IMR-90 (cell line): ENCODE results near the gene PRUNE2. TPM values are rescaled to one million over a fixed set of nuclear protein-coding genes. Genes with fewer than 3 reads are reported as not detected.

Experiments used
- ATAC-seq: fragments of 200-7000 bp; cut with Tn5 transposase; 2 replicates; pipeline ENCODE4 v1.9.1; 2020; ENCODE audit warnings: low read depth, mild to moderate bottlenecking, moderate library complexity
- BruUV-seq: library from RNA; stranded (reverse); fragments of 400-500 nt; replicated peaks from 2 replicates; lab custom pipeline; 2021; lab: Mats Ljungman, UMichigan
- CTCF ChIA-PET: fragments of 300-600 bp; formaldehyde crosslinking; extraction: SDS; loops from one replicate; lab custom pipeline; 2021; ENCODE audit warnings: antibody characterized with exemption; lab: Yijun Ruan, JAX
- POLR2A ChIA-PET: fragments of 300-600 bp; sonication (Branson Sonifier 250); formaldehyde crosslinking; loops from one replicate; lab custom pipeline; 2022; ENCODE audit warnings: antibody characterized with exemption; ENCODE audit not compliant: unreplicated experiment; lab: Charles Lee
- DNase-seq: peaks from one replicate; pipeline ENCODE4 v3.0.0; 2013
- H2AFZ ChIP-seq: replicated peaks from 2 replicates; pipeline ENCODE3; 2013; ENCODE audit warnings: low read length, mild to moderate bottlenecking; ENCODE audit not compliant: poor library complexity
- H2AK5ac ChIP-seq: 2 replicates; pipeline ENCODE4 v1.6.1; 2013; ENCODE audit warnings: low read depth, low read length, inconsistent platforms
- H2AK9ac ChIP-seq: replicated peaks from 2 replicates; pipeline ENCODE3; 2013; ENCODE audit warnings: mild to moderate bottlenecking, low read depth, low read length, moderate library complexity; ENCODE audit not compliant: poor library complexity
- H2BK120ac ChIP-seq: 2 replicates; pipeline ENCODE4 v1.6.1; 2013; ENCODE audit warnings: low read depth, low read length, inconsistent platforms
- H2BK15ac ChIP-seq: 3 replicates; pipeline ENCODE4 v1.6.1; 2013; ENCODE audit warnings: low read depth, low read length, inconsistent platforms
- H2BK20ac ChIP-seq: 2 replicates; pipeline ENCODE4 v1.6.1; 2013; ENCODE audit warnings: low read depth, mild to moderate bottlenecking, inconsistent platforms, low read length, moderate library complexity
- H2BK5ac ChIP-seq: 2 replicates; pipeline ENCODE4 v1.6.1; 2013; ENCODE audit warnings: mild to moderate bottlenecking, low read depth, low read length, inconsistent platforms; ENCODE audit not compliant: poor library complexity, severe bottlenecking
- H3K14ac ChIP-seq: replicated peaks from 2 replicates; pipeline ENCODE4 v1.6.1; 2013; ENCODE audit warnings: low read depth, low read length, inconsistent platforms
- H3K18ac ChIP-seq: 2 replicates; pipeline ENCODE4 v1.6.1; 2013; ENCODE audit warnings: low read depth, low read length, control low read depth
- H3K23ac ChIP-seq: 2 replicates; pipeline ENCODE4 v1.6.1; 2013; ENCODE audit warnings: low read depth, low read length, inconsistent platforms
- H3K27ac ChIP-seq: 2 replicates; pipeline ENCODE4 v1.5.1; 2013; ENCODE audit warnings: mild to moderate bottlenecking, control low read depth, low read length; ENCODE audit not compliant: insufficient read depth
- H3K27me3 ChIP-seq: 2 replicates; pipeline ENCODE4 v1.6.1; 2013; ENCODE audit warnings: low read length; ENCODE audit not compliant: control insufficient read depth, insufficient read depth
- H3K36me3 ChIP-seq: 2 replicates; pipeline ENCODE4 v1.6.1; 2013; ENCODE audit warnings: low read length, mixed read lengths; ENCODE audit not compliant: control insufficient read depth, insufficient read depth
- H3K4ac ChIP-seq: 2 replicates; pipeline ENCODE4 v1.6.1; 2013; ENCODE audit warnings: low read depth, low read length, inconsistent platforms
- H3K4me1 ChIP-seq: 2 replicates; pipeline ENCODE4 v1.6.1; 2013; ENCODE audit warnings: low read length, mixed read lengths; ENCODE audit not compliant: control insufficient read depth, insufficient read depth
- H3K4me2 ChIP-seq: 2 replicates; pipeline ENCODE4 v1.6.1; 2013; ENCODE audit warnings: low read depth, mild to moderate bottlenecking, control low read depth, low read length, moderate library complexity
- H3K4me3 ChIP-seq: 2 replicates; pipeline ENCODE4 v1.5.1; 2013; ENCODE audit warnings: low read depth, mild to moderate bottlenecking, control low read depth, low read length, moderate library complexity; ENCODE audit not compliant: insufficient read depth
- H3K56ac ChIP-seq: 2 replicates; pipeline ENCODE4 v1.6.1; 2013; ENCODE audit warnings: low read length, inconsistent platforms; ENCODE audit not compliant: insufficient read depth; ENCODE audit errors: extremely low read depth
- H3K79me1 ChIP-seq, 2 experiments: 2 replicates each; pipeline ENCODE4 v1.6.1; 2013; ENCODE audit warnings: low read length in 2 of 2, inconsistent platforms in 1 of 2, low read depth in 1 of 2
- H3K9ac ChIP-seq: 2 replicates; pipeline ENCODE4 v1.6.1; 2013; ENCODE audit warnings: low read depth, low read length, control low read depth
- H3K9me1 ChIP-seq: 2 replicates; pipeline ENCODE4 v1.6.1; 2013; ENCODE audit warnings: low read length, inconsistent platforms; ENCODE audit not compliant: insufficient read depth
- H3K9me3 ChIP-seq: 2 replicates; pipeline ENCODE4 v1.6.1; 2013; ENCODE audit warnings: low read length; ENCODE audit not compliant: control insufficient read depth, insufficient read depth
- H4K20me1 ChIP-seq: 2 replicates; pipeline ENCODE4 v1.6.1; 2013; ENCODE audit warnings: low read length, inconsistent platforms; ENCODE audit not compliant: insufficient read depth
- H4K5ac ChIP-seq: 2 replicates; pipeline ENCODE4 v1.6.1; 2013; ENCODE audit warnings: mild to moderate bottlenecking, low read depth, low read length, control low read depth
- H4K8ac ChIP-seq, 2 experiments: 2 replicates each; pipeline ENCODE4 v1.6.1; 2013; ENCODE audit warnings: low read depth in 2 of 2, low read length in 2 of 2, control low read depth in 1 of 2, inconsistent platforms in 1 of 2
- H4K91ac ChIP-seq: 2 replicates; pipeline ENCODE4 v1.6.1; 2013; ENCODE audit warnings: low read depth, low read length, inconsistent platforms; ENCODE audit not compliant: insufficient read depth
- FOS ChIP-seq: fragments of 150-350 bp; IDR thresholded peaks from 2 replicates; pipeline ENCODE4 v1.6.1; 2016; ENCODE audit warnings: low read depth, low read length
- SMC3 ChIP-seq: fragments of 150-350 bp; IDR thresholded peaks from 2 replicates; pipeline ENCODE4 v1.6.1; 2016; ENCODE audit warnings: low read depth, mild to moderate bottlenecking, antibody characterized with exemption, low read length, moderate library complexity
- WGBS, 2 experiments: methylation state at CpG; one replicate each; pipeline versions ENCODE4 v1.1.5 to v1.1.7; 2013; ENCODE audit warnings: missing lambda C conversion rate in 2 of 2; ENCODE audit not compliant: insufficient read length in 1 of 2; ENCODE audit errors: extremely low coverage in 2 of 2; 5-methylcytosine and 5-hydroxymethylcytosine counted together
- dilution Hi-C: fragments of 300-500 bp; cut with HindIII; formaldehyde crosslinking; loops from one replicate; pipeline ENCODE4 v1.14.3; 2018; ENCODE audit warnings: low sequenced_read_pairs; ENCODE audit not compliant: unreplicated experiment
- in situ Hi-C: fragments of 300-500 bp; cut with MboI; formaldehyde crosslinking; loops from 3 replicates; pipeline ENCODE4 v1.14.3; 2019; ENCODE audit warnings: low sequenced_read_pairs, inconsistent platforms, mixed read lengths
- intact Hi-C: fragments of 100-400 bp; cut with micrococcal nuclease; formaldehyde crosslinking; loops from 2 replicates; pipeline ENCODE4 v1.10.0; 2022
- polyA plus RNA-seq, 3 experiments: library from polyadenylated mRNA; depleted of rRNA; stranded (reverse); fragments of >200 nt; gene quantifications; 2 replicates each; pipeline ENCODE4 v1.2.3, GENCODE V29; 2012; ENCODE audit warnings: low replicate concordance in 1 of 3
- total RNA-seq: library from RNA; depleted of rRNA; stranded (reverse); fragments of >200 nt; gene quantifications from 2 replicates; pipeline ENCODE4 v1.2.3, GENCODE V29; 2012

PRUNE2 gene
- total and polyA plus RNA-seq, 2 of the 4 experiments (the other 2 are of a cell fraction): 0.70 to 1.6 TPM

GRCh38 chr9:76691517-76692313 lies 214.2 kb downstream of the PRUNE2 start:
- in situ Hi-C loops (no loop called here), intact Hi-C loops (no loop called here), dilution Hi-C loops (no loop called here)
- no peaks in the 10 kb centered on the region for H4K20me1 ChIP-seq
- H3K79me1 ChIP-seq: no peaks in the 10 kb centered on the region
- H3K23ac ChIP-seq: peak overlapping the region; percentile 45; the same call in 1 of the 2 replicates
- peak overlapping the region; percentile 14; the same call in 1 of the 2 replicates for H3K4me3 ChIP-seq
- no peak for ATAC-seq
- H3K9me3 ChIP-seq: no peaks in the 10 kb centered on the region
- no peaks in the 10 kb centered on the region for H3K36me3 ChIP-seq
- H2BK5ac ChIP-seq: no peak overlapping the region
- no TSS peak for BruUV-seq
- no peak overlapping the region for H4K91ac ChIP-seq
- no peak overlapping the region for H2BK120ac ChIP-seq
- H3K4me2 ChIP-seq: peak overlapping the region; percentile 15; the same call in 1 of the 2 replicates
- no peak overlapping the region for H3K9ac ChIP-seq
- no peak overlapping the region for H2AK9ac ChIP-seq
- H2AK5ac ChIP-seq: no peak overlapping the region
- ChIA-PET CTCF (no interaction called here), POLR2A (no interaction called here)
- no peak overlapping the region for H2BK20ac ChIP-seq
- H3K9me1 ChIP-seq: 0 out of 2 replicates have a peak, but pooled peaks cover 4% of the 10 kb centered on the region
- no peak overlapping the region for H4K5ac ChIP-seq
- H3K4ac ChIP-seq: no peak overlapping the region
- H2BK15ac ChIP-seq: no peak overlapping the region
- H3K4me1 ChIP-seq: peaks cover 9% of the 10 kb centered on the region; the same call in 1 of the 2 replicates
- WGBS, 2 experiments: no CpG with 5 or more reads among the region's 13 CpGs
- H3K18ac ChIP-seq: no peak overlapping the region
- no peak overlapping the region for H4K8ac ChIP-seq
- H2AFZ ChIP-seq: peak overlapping the region; percentile 79
- no peak overlapping the region for H3K56ac ChIP-seq
- H3K27me3 ChIP-seq: peaks cover 9% of the 10 kb centered on the region
- no peak overlapping the region for H3K27ac ChIP-seq
- TF ChIP-seq FOS (no peak), SMC3 (no peak)
- no peak for DNase-seq
- H3K14ac ChIP-seq: no peak overlapping the region
